ENCODE results near the gene CDK6. TPM values are rescaled to one million over a fixed set of nuclear protein-coding genes. Genes with fewer than 3 reads are reported as not detected.

Gene CDK6
- total and polyA plus RNA-seq, 2 experiments from 2014 or later: 7.4 to 23.7 TPM

DNA sequence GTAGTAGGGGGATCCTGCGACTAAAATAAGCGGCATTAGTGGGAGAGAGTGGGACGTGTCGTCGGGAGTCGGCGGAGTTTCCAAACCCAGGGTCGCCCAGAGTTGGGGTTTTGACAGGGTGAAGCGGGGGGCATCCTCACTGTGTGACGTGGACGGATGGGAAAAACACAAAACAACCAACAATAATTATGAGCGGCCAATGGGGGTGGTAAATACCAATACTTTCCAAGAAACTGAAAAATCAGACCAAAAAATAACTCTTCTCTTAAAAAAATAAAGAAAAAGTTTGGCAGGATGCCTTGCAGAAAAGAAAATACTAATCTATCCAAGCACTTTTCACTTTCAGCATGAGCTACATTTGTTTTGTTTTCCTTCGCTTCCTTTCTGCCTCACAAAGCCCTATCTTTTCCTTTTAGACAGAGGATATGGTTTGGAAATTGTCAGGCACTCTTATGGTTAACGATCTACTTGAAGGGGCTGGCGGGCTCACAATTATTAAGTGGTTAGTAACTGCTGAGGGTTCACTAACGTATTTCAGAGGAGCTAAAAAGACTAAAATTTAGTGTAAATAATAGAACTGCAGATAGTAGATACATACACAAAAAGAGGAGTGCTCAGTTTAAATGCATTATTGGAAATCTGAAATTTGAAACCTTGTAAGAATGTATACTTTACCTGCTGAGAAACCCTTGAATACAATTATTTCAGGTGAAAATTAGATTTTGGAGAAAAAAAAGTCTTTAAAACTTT is 802 bp upstream of the CDK6 start:
- ATAC-seq: no peak
- H3K27me3 Mint-ChIP-seq (ENCODE audit: insufficient read depth, low read depth, poor library complexity): peaks cover 34% of the 10 kb centered on the region

More for the DNA sequence above, 802 bp upstream of the CDK6 start:
- H3K36me3 Mint-ChIP-seq (ENCODE audit: low read depth): peaks cover 5% of the 10 kb centered on the region; the same call in 2 of the 3 replicates
- Histone ChIP-seq H3K9me2 (ENCODE audit: insufficient read depth) (peaks cover 2% of the 10 kb centered on the region; the same call in 1 of the 2 replicates), H3K79me2 (replicated peaks; ENCODE audit: insufficient read depth) (no peaks in the 10 kb centered on the region), H3F3A (replicated peaks; ENCODE audit: low read depth) (no peaks in the 10 kb centered on the region; the same call in 1 of the 2 replicates), H2AFZ (no peak overlapping the region), H4K20me1 (replicated peaks; ENCODE audit: insufficient read depth) (no peaks in the 10 kb centered on the region), H3K27ac (ENCODE audit: low read depth) (no peak overlapping the region), H3K36me3 (ENCODE audit: insufficient read depth) (no peaks in the 10 kb centered on the region), H3K4me2 (peak overlapping the region; percentile 92), H3K4me3 (peak overlapping the region; percentile 70), H3K27me3 (ENCODE audit: insufficient read depth) (peaks cover 39% of the 10 kb centered on the region), H3K4me1 (ENCODE audit: insufficient read depth) (peaks cover 18% of the 10 kb centered on the region)
- DNase-seq (ENCODE audit: low spot score): no peak
- TF ChIP-seq EZH2phosphoT487 (IDR thresholded peaks at IDR 0.05; ENCODE audit: unreplicated experiment) (no peak), ZNF114 (CRISPR knock-in tag; IDR thresholded peaks at IDR 0.05) (no peak), ZNF331 (CRISPR knock-in tag; IDR thresholded peaks at IDR 0.05; ENCODE audit: low read depth) (no peak), STAT1 (IDR thresholded peaks at IDR 0.05; ENCODE audit: unreplicated experiment) (no peak), EZH2 (IDR thresholded peaks at IDR 0.05; ENCODE audit: low read depth, unreplicated experiment) (no peak), JUNB (IDR thresholded peaks at IDR 0.05; ENCODE audit: unreplicated experiment) (no peak), POLR2AphosphoS5 (IDR thresholded peaks at IDR 0.05; ENCODE audit: low read depth) (no peak), CREB1 (CRISPR knock-in tag; IDR thresholded peaks at IDR 0.05; ENCODE audit: low read depth) (no peak), ZNF462 (CRISPR knock-in tag; IDR thresholded peaks at IDR 0.05) (no peak), NANOG (IDR thresholded peaks at IDR 0.05; ENCODE audit: borderline replicate concordance) (no peak)
- TF ChIP-seq, protein P1, sequence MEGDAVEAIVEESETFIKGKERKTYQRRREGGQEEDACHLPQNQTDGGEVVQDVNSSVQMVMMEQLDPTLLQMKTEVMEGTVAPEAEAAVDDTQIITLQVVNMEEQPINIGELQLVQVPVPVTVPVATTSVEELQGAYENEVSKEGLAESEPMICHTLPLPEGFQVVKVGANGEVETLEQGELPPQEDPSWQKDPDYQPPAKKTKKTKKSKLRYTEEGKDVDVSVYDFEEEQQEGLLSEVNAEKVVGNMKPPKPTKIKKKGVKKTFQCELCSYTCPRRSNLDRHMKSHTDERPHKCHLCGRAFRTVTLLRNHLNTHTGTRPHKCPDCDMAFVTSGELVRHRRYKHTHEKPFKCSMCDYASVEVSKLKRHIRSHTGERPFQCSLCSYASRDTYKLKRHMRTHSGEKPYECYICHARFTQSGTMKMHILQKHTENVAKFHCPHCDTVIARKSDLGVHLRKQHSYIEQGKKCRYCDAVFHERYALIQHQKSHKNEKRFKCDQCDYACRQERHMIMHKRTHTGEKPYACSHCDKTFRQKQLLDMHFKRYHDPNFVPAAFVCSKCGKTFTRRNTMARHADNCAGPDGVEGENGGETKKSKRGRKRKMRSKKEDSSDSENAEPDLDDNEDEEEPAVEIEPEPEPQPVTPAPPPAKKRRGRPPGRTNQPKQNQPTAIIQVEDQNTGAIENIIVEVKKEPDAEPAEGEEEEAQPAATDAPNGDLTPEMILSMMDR (conservative IDR thresholded peaks at IDR 0.05; ENCODE audit: low read depth in 2 of 2): no peak
- TF ChIP-seq, protein P2, sequence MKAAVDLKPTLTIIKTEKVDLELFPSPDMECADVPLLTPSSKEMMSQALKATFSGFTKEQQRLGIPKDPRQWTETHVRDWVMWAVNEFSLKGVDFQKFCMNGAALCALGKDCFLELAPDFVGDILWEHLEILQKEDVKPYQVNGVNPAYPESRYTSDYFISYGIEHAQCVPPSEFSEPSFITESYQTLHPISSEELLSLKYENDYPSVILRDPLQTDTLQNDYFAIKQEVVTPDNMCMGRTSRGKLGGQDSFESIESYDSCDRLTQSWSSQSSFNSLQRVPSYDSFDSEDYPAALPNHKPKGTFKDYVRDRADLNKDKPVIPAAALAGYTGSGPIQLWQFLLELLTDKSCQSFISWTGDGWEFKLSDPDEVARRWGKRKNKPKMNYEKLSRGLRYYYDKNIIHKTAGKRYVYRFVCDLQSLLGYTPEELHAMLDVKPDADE (IDR thresholded peaks at IDR 0.05): no peak
- TF ChIP-seq, protein P3, sequence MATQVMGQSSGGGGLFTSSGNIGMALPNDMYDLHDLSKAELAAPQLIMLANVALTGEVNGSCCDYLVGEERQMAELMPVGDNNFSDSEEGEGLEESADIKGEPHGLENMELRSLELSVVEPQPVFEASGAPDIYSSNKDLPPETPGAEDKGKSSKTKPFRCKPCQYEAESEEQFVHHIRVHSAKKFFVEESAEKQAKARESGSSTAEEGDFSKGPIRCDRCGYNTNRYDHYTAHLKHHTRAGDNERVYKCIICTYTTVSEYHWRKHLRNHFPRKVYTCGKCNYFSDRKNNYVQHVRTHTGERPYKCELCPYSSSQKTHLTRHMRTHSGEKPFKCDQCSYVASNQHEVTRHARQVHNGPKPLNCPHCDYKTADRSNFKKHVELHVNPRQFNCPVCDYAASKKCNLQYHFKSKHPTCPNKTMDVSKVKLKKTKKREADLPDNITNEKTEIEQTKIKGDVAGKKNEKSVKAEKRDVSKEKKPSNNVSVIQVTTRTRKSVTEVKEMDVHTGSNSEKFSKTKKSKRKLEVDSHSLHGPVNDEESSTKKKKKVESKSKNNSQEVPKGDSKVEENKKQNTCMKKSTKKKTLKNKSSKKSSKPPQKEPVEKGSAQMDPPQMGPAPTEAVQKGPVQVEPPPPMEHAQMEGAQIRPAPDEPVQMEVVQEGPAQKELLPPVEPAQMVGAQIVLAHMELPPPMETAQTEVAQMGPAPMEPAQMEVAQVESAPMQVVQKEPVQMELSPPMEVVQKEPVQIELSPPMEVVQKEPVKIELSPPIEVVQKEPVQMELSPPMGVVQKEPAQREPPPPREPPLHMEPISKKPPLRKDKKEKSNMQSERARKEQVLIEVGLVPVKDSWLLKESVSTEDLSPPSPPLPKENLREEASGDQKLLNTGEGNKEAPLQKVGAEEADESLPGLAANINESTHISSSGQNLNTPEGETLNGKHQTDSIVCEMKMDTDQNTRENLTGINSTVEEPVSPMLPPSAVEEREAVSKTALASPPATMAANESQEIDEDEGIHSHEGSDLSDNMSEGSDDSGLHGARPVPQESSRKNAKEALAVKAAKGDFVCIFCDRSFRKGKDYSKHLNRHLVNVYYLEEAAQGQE (IDR thresholded peaks at IDR 0.05; ENCODE audit: unreplicated experiment): no peak
- H3K9me3 Mint-ChIP-seq: no peaks in the 10 kb centered on the region; the same call in 2 of the 3 replicates
- peak overlapping the region; percentile 96 for H3K4me3 Mint-ChIP-seq
- H3K4me1 Mint-ChIP-seq: peaks cover 26% of the 10 kb centered on the region
- no peak overlapping the region for H3K27ac Mint-ChIP-seq
